ENCODE results near the gene LIMK1. TPM values are rescaled to one million over a fixed set of nuclear protein-coding genes. Genes with fewer than 3 reads are reported as not detected.

Gene LIMK1
- polyA plus RNA-seq: 0.17 and 0.46 TPM in 2 replicates

GRCh38 chr7:74083117-74083876 lies at the start of gene LIMK1:
TSS of gene LIMK1 (plus strand) at chr7:74083804. CDS start at chr7:74083991, 187 bp downstream.

Other genes starting within 250 kb of the LIMK1 start
- 1.1 TPM in 1 of 2 replicates, not detected in the other for gene METTL27, start 241.3 kb upstream of the LIMK1 start, polyA plus RNA-seq
- not detected in 2 replicates for gene TMEM270, start 222.6 kb upstream of the LIMK1 start, polyA plus RNA-seq
- gene ELN, start 55.6 kb upstream of the LIMK1 start, polyA plus RNA-seq: not detected in 2 replicates
- 44.2 and 51.3 TPM in 2 replicates for gene EIF4H, start 90.6 kb downstream of the LIMK1 start, polyA plus RNA-seq
- gene LAT2, start 126.2 kb downstream of the LIMK1 start, polyA plus RNA-seq: not detected in 2 replicates
- 5.2 and 6.8 TPM in 2 replicates for gene RFC2, start 170.6 kb downstream of the LIMK1 start, polyA plus RNA-seq
- 3.2 and 5.3 TPM in 2 replicates for gene CLIP2, start 205.6 kb downstream of the LIMK1 start, polyA plus RNA-seq

All from Purkinje cell (primary cell).